KMS-11 (cell line): ENCODE measurements around the gene SYNJ1.
"Not testable (repeated sequence)": the region's sequence is repeated elsewhere in the genome, so short reads cannot be mapped to it uniquely, and the experiment has no call there.

Experiments
- H2AFZ ChIP-seq: fragments of 200-600 bp; sonication (generic); 2 replicates; pipeline ENCODE4 v1.6.1; 2016; ENCODE audit warnings: antibody characterized with exemption, mixed run types, low read depth
- H3K27ac ChIP-seq: fragments of 200-600 bp; sonication (generic); 2 replicates; pipeline ENCODE4 v1.6.1; 2016; ENCODE audit warnings: mild to moderate bottlenecking, mixed run types
- H3K27me3 ChIP-seq: fragments of 200-600 bp; sonication (generic); 2 replicates; pipeline ENCODE4 v1.6.1; 2017; ENCODE audit warnings: mild to moderate bottlenecking, low read depth, mixed run types, moderate library complexity; ENCODE audit not compliant: insufficient read depth
- H3K36me3 ChIP-seq: fragments of 200-600 bp; sonication (generic); 2 replicates; pipeline ENCODE4 v1.6.1; 2017; ENCODE audit warnings: mild to moderate bottlenecking, mixed run types; ENCODE audit not compliant: insufficient read depth
- H3K4me1 ChIP-seq: fragments of 200-600 bp; sonication (generic); 2 replicates; pipeline ENCODE4 v1.6.1; 2016; ENCODE audit warnings: mild to moderate bottlenecking, low read depth, mixed run types; ENCODE audit not compliant: poor library complexity, severe bottlenecking
- H3K4me2 ChIP-seq: fragments of 200-600 bp; sonication (generic); 2 replicates; pipeline ENCODE4 v1.7.0; 2016; ENCODE audit warnings: mild to moderate bottlenecking, mixed run types
- H3K4me3 ChIP-seq: fragments of 200-600 bp; sonication (generic); IDR thresholded peaks from 2 replicates; pipeline ENCODE4 v1.6.1; 2017; ENCODE audit warnings: low read depth, low read length, mixed read lengths; ENCODE audit not compliant: insufficient read depth
- H3K79me2 ChIP-seq: fragments of 200-600 bp; sonication (generic); 2 replicates; pipeline ENCODE4 v1.6.1; 2016; ENCODE audit warnings: low read depth, mixed run types; ENCODE audit not compliant: insufficient read depth
- H3K9ac ChIP-seq: fragments of 200-600 bp; sonication (generic); 2 replicates; pipeline ENCODE4 v1.6.1; 2016; ENCODE audit warnings: mild to moderate bottlenecking, mixed run types
- H4K20me1 ChIP-seq: fragments of 200-600 bp; sonication (generic); 2 replicates; pipeline ENCODE4 v1.6.1; 2016; ENCODE audit warnings: mild to moderate bottlenecking, mixed run types; ENCODE audit not compliant: insufficient read depth
- CTCF ChIP-seq: fragments of 200-600 bp; sonication (generic); conservative IDR thresholded peaks from 2 replicates; pipeline ENCODE4 v1.6.1; 2017; ENCODE audit warnings: low read depth, mild to moderate bottlenecking, antibody characterized with exemption, low read length, moderate library complexity, mixed read lengths

The SYNJ1 gene

GRCh38 chr21:32702702-32703101 is 25.1 kb downstream of the SYNJ1 start:
- H3K36me3 ChIP-seq, result no peaks in the 10 kb centered on the region; the same call in 1 of the 2 replicates
- no peak for TF ChIP-seq CTCF
- no peaks in the 10 kb centered on the region for H4K20me1 ChIP-seq
- H3K4me1 ChIP-seq, result no peaks in the 10 kb centered on the region
- H3K27me3 ChIP-seq, result no peaks in the 10 kb centered on the region
- no peak overlapping the region for H3K27ac ChIP-seq
- H3K9ac ChIP-seq, result no peak overlapping the region
- H3K4me2 ChIP-seq, result no peak overlapping the region
- H2AFZ ChIP-seq, result no peak overlapping the region
- no peak overlapping the region for H3K4me3 ChIP-seq
- no peaks in the 10 kb centered on the region for H3K79me2 ChIP-seq

GRCh38 chr21:32698971-32699693 is 28.7 kb downstream of the SYNJ1 start:
- TF ChIP-seq CTCF, result no peak

GRCh38 chr21:32698286-32698685 is 29.5 kb downstream of the SYNJ1 start:
- Histone ChIP-seq H3K27me3 (no peaks in the 10 kb centered on the region), H3K4me1 (no peaks in the 10 kb centered on the region), H2AFZ (no peak overlapping the region), H3K9ac (no peak overlapping the region), H3K79me2 (no peaks in the 10 kb centered on the region), H4K20me1 (no peaks in the 10 kb centered on the region), H3K27ac (no peak overlapping the region), H3K4me3 (no peak overlapping the region), H3K4me2 (no peak overlapping the region), H3K36me3 (no peaks in the 10 kb centered on the region; the same call in 1 of the 2 replicates)
- TF ChIP-seq CTCF, result no peak

More at GRCh38 chr21:32698971-32699693, 28.7 kb downstream of the SYNJ1 start:
- Histone ChIP-seq H4K20me1 (no peaks in the 10 kb centered on the region), H3K4me2 (no peak overlapping the region), H3K79me2 (no peaks in the 10 kb centered on the region), H3K4me1 (no peaks in the 10 kb centered on the region), H2AFZ (no peak overlapping the region), H3K4me3 (no peak overlapping the region), H3K27me3 (no peaks in the 10 kb centered on the region), H3K36me3 (no peaks in the 10 kb centered on the region; the same call in 1 of the 2 replicates), H3K27ac (no peak overlapping the region), H3K9ac (no peak overlapping the region)

- not testable (repeated sequence) for H3K27ac ChIP-seq, H3K4me1 ChIP-seq, H2AFZ ChIP-seq, H3K4me2 ChIP-seq, H3K79me2 ChIP-seq, H3K4me3 ChIP-seq, H4K20me1 ChIP-seq, H3K9ac ChIP-seq, H3K27me3 ChIP-seq, H3K36me3 ChIP-seq
Measured at GRCh38 chr21:32695482-32695881, 32.3 kb downstream of the SYNJ1 start.

GRCh38 chr21:32693581-32693980 is 34.2 kb downstream of the SYNJ1 start:
- H2AFZ ChIP-seq, result no peak overlapping the region

More at GRCh38 chr21:32693581-32693980, 34.2 kb downstream of the SYNJ1 start:
- no peak overlapping the region for H3K4me2 ChIP-seq
- H3K9ac ChIP-seq, result no peak overlapping the region
- no peaks in the 10 kb centered on the region for H3K27me3 ChIP-seq
- TF ChIP-seq CTCF, result no peak
- H3K27ac ChIP-seq, result no peak overlapping the region
- no peaks in the 10 kb centered on the region; the same call in 1 of the 2 replicates for H4K20me1 ChIP-seq
- no peaks in the 10 kb centered on the region for H3K36me3 ChIP-seq
- H3K4me3 ChIP-seq, result no peak overlapping the region
- no peaks in the 10 kb centered on the region for H3K4me1 ChIP-seq
- H3K79me2 ChIP-seq, result no peaks in the 10 kb centered on the region
